Mesenchymal stem cell (in vitro differentiated cells and primary cell): ENCODE results near the gene TEKT5.

Experiments used
- DNase-seq: peaks from one replicate; pipeline ENCODE4 v3.0.0-alpha.2; 2013
- H2AFZ ChIP-seq: one replicate; pipeline ENCODE4 v1.6.1; 2013; ENCODE audit warnings: low read depth, mild to moderate bottlenecking, control low read depth, inconsistent platforms, low read length, moderate library complexity
- H2AK5ac ChIP-seq: 2 replicates; pipeline ENCODE4 v1.6.1; 2013; ENCODE audit warnings: low read length, moderate library complexity, mild to moderate bottlenecking, inconsistent platforms; ENCODE audit not compliant: severe bottlenecking
- H2BK120ac ChIP-seq: one replicate; pipeline ENCODE4 v1.6.1; 2013; ENCODE audit warnings: low read depth, mild to moderate bottlenecking, inconsistent platforms, low read length, moderate library complexity
- H2BK12ac ChIP-seq, 2 experiments: one replicate each; pipeline ENCODE4 v1.6.1; 2013; ENCODE audit warnings: inconsistent platforms in 2 of 2, low read length in 2 of 2, mild to moderate bottlenecking in 2 of 2, moderate library complexity in 2 of 2, control low read depth in 1 of 2
- H2BK15ac ChIP-seq: one replicate; pipeline ENCODE4 v1.6.1; 2013; ENCODE audit warnings: mild to moderate bottlenecking, low read depth, inconsistent platforms; ENCODE audit not compliant: poor library complexity, severe bottlenecking
- H2BK5ac ChIP-seq: 2 replicates; pipeline ENCODE4 v1.6.1; 2013; ENCODE audit warnings: low read depth, mild to moderate bottlenecking, low read length, control low read depth, inconsistent platforms; ENCODE audit not compliant: poor library complexity, severe bottlenecking
- H3K14ac ChIP-seq, 2 experiments: one replicate each; pipeline ENCODE4 v1.6.1; 2013; ENCODE audit warnings: inconsistent platforms in 2 of 2, low read length in 2 of 2, control low read depth in 1 of 2, mild to moderate bottlenecking in 1 of 2, moderate library complexity in 1 of 2
- H3K18ac ChIP-seq, 2 experiments: one replicate each; pipeline ENCODE4 v1.6.1; 2013; ENCODE audit warnings: inconsistent platforms in 2 of 2, low read length in 2 of 2, control low read depth in 1 of 2, low read depth in 1 of 2, mild to moderate bottlenecking in 1 of 2
- H3K23ac ChIP-seq, 2 experiments: one replicate each; pipeline ENCODE4 v1.6.1; 2013; ENCODE audit warnings: inconsistent platforms in 2 of 2, low read length in 2 of 2, mild to moderate bottlenecking in 2 of 2, moderate library complexity in 2 of 2, control low read depth in 1 of 2
- H3K27ac ChIP-seq: 2 replicates; pipeline ENCODE4 v1.5.1; 2013; ENCODE audit warnings: mild to moderate bottlenecking, moderate library complexity, low read length, control low read depth, inconsistent platforms; ENCODE audit not compliant: poor library complexity, severe bottlenecking
- H3K27me3 ChIP-seq, 2 experiments: 2 replicates each; pipeline versions ENCODE4 v1.6.1 to v1.7.0; 2013; ENCODE audit warnings: low read length in 2 of 2, mild to moderate bottlenecking in 2 of 2, moderate library complexity in 2 of 2, control low read depth in 1 of 2, inconsistent platforms in 1 of 2; ENCODE audit not compliant: control insufficient read depth in 1 of 2, insufficient read depth in 1 of 2
- H3K36me3 ChIP-seq, 2 experiments: 2 replicates each; pipeline versions ENCODE4 v1.6.1 to v1.7.0; 2013; ENCODE audit warnings: low read length in 2 of 2, control low read depth in 1 of 2, inconsistent platforms in 1 of 2, low read depth in 1 of 2, mild to moderate bottlenecking in 1 of 2; ENCODE audit not compliant: insufficient read depth in 2 of 2, control insufficient read depth in 1 of 2
- H3K4ac ChIP-seq, 2 experiments: one replicate each; pipeline ENCODE4 v1.6.1; 2013; ENCODE audit warnings: inconsistent platforms in 2 of 2, low read length in 2 of 2, mild to moderate bottlenecking in 2 of 2, moderate library complexity in 2 of 2, control low read depth in 1 of 2, low read depth in 1 of 2
- H3K4me1 ChIP-seq: 2 replicates; pipeline ENCODE4 v1.6.1; 2013; ENCODE audit warnings: low read depth, low read length, control low read depth; ENCODE audit not compliant: control insufficient read depth, insufficient read depth
- H3K4me2 ChIP-seq: 2 replicates; pipeline ENCODE4 v1.6.1; 2013; ENCODE audit warnings: low read length, mild to moderate bottlenecking, inconsistent platforms; ENCODE audit not compliant: poor library complexity, severe bottlenecking
- H3K4me3 ChIP-seq, 2 experiments: 2 replicates each; pipeline versions ENCODE4 v1.5.1 to v1.7.0; 2013; ENCODE audit warnings: low read length in 2 of 2, mild to moderate bottlenecking in 2 of 2, control low read depth in 1 of 2, low read depth in 1 of 2; ENCODE audit not compliant: insufficient read depth in 1 of 2
- H3K79me1 ChIP-seq: replicated peaks from 2 replicates; pipeline ENCODE4 v1.6.1; 2013; ENCODE audit warnings: mild to moderate bottlenecking, control low read depth, low read length, inconsistent platforms; ENCODE audit not compliant: poor library complexity, severe bottlenecking
- H3K9ac ChIP-seq: 2 replicates; pipeline ENCODE4 v1.7.0; 2013; ENCODE audit warnings: mild to moderate bottlenecking, low read length, moderate library complexity
- H3K9me3 ChIP-seq: 2 replicates; pipeline ENCODE4 v1.7.0; 2013; ENCODE audit warnings: mild to moderate bottlenecking, low read length; ENCODE audit not compliant: control insufficient read depth
- H4K8ac ChIP-seq: one replicate; pipeline ENCODE4 v1.6.1; 2013; ENCODE audit warnings: inconsistent platforms, mild to moderate bottlenecking, low read length, moderate library complexity
- H4K91ac ChIP-seq: one replicate; pipeline ENCODE4 v1.6.1; 2013; ENCODE audit warnings: mild to moderate bottlenecking, low read length, inconsistent platforms
- WGBS: methylation state at CpG from one replicate; pipeline ENCODE4 v1.1.7; 2013; ENCODE audit warnings: mixed read lengths; 5-methylcytosine and 5-hydroxymethylcytosine counted together

TEKT5 gene

GRCh38 chr16:10737068-10737625, 42.4 kb upstream of the TEKT5 start:
- Histone ChIP-seq H3K27ac (no peak overlapping the region), H3K4me3 (no peak overlapping the region), H4K91ac (no peak overlapping the region), H3K9ac (peak overlapping the region; percentile 74), H2BK15ac (no peak overlapping the region), H3K4me1 (peaks cover 6% of the 10 kb centered on the region), H2BK120ac (no peak overlapping the region), H2BK5ac (no peak overlapping the region), H3K4ac (no peak overlapping the region), H3K14ac (no peak overlapping the region), H3K36me3 (no peaks in the 10 kb centered on the region), H3K79me1 (no peaks in the 10 kb centered on the region), H2AK5ac (no peak overlapping the region), H2AFZ (no peak overlapping the region), H3K4me2 (no peak overlapping the region), H4K8ac (peak overlapping the region; percentile 30), H2BK12ac (no peak overlapping the region), H3K9me3 (peaks cover 4% of the 10 kb centered on the region), H3K27me3 (no peaks in the 10 kb centered on the region), H3K23ac (no peak overlapping the region), H3K18ac (no peak overlapping the region)
- DNase-seq = peak; percentile 68
- 44% methylated on average over 9 of the region's 12 CpGs for WGBS

- H3K36me3 ChIP-seq = no peaks in the 10 kb centered on the region
- peaks cover 4% of the 10 kb centered on the region for H3K9me3 ChIP-seq
- no peak overlapping the region for H3K9ac ChIP-seq
- H3K4me3 ChIP-seq = no peak overlapping the region
- H3K14ac ChIP-seq = no peak overlapping the region
- no peak overlapping the region for H2AFZ ChIP-seq
- 93% methylated on average over 7 of the region's 7 CpGs for WGBS
- H3K4ac ChIP-seq = no peak overlapping the region
- no peak for DNase-seq
- H3K27ac ChIP-seq = no peak overlapping the region
- H3K23ac ChIP-seq = no peak overlapping the region
- H2BK5ac ChIP-seq = no peak overlapping the region
- H3K4me2 ChIP-seq = no peak overlapping the region
- H2AK5ac ChIP-seq = no peak overlapping the region
- H3K79me1 ChIP-seq = no peaks in the 10 kb centered on the region
- no peak overlapping the region for H4K91ac ChIP-seq
- no peak overlapping the region for H2BK15ac ChIP-seq
- H4K8ac ChIP-seq = no peak overlapping the region
- peaks cover 0 to 11% of the 10 kb centered on the region in 2 experiments for H3K27me3 ChIP-seq
- H2BK12ac ChIP-seq = no peak overlapping the region
- no peak overlapping the region for H2BK120ac ChIP-seq
- no peak overlapping the region for H3K18ac ChIP-seq
- peaks cover 3% of the 10 kb centered on the region for H3K4me1 ChIP-seq
Measured at GRCh38 chr16:10731790-10732189, 37.1 kb upstream of the TEKT5 start.

DNA sequence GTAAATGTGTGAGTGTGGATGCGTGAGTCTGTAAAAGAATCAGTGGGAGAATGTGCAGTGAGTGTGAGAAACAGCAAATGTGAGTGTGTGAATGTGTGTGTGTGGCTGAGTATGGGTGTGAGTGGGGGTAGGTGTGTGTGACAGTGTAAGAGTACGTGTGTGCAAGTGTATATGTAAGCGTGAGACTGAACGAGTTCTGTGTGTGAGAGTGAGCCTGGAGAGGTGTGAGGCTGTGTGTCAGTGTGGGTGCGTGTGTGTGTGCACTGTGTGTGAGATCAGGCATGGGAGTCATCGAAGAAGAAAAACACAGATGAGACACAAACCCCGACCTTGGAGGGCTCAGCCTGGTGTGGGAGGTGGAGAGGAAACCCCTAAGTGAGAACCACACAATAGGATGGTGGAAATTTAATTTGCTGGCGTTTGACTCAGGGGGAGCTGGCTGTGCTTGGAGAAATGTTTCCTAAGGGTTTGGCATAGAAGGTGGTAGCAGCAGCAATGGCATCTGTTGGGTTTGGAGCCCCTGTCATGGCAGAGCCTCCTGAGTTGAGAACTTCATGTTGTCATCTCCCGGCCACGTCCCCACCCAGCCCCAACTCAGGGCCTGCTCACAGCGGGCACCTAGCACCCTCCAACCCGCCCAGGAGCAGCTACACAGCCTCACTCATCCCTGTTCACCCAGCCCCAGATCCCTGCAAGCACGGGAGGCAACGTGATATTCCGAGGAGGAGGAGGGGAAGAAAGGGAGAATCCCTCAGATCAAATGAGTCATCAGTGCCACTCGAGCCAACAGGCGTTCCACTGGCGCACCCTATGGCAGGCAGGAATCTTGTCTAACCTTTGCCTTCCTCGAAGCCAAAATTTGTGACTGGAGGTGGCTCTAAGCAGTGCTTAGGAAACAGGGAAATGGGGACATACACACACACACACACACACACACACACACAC, 34.6 kb upstream of the TEKT5 start:
- no peak overlapping the region for H3K4ac ChIP-seq

More for the DNA sequence above, 34.6 kb upstream of the TEKT5 start:
- Histone ChIP-seq H3K14ac (no peak overlapping the region), H3K27ac (no peak overlapping the region), H3K27me3 (peaks cover 0 to 11% of the 10 kb centered on the region in 2 experiments), H3K4me2 (no peak overlapping the region), H2BK15ac (no peak overlapping the region), H2AK5ac (no peak overlapping the region), H2BK120ac (no peak overlapping the region), H4K8ac (no peak overlapping the region), H2AFZ (no peak overlapping the region), H3K4me3 (no peak overlapping the region), H3K4me1 (peaks cover 3% of the 10 kb centered on the region), H3K9me3 (peaks cover 4% of the 10 kb centered on the region), H4K91ac (no peak overlapping the region), H2BK5ac (no peak overlapping the region), H2BK12ac (no peak overlapping the region), H3K9ac (no peak overlapping the region), H3K36me3 (no peaks in the 10 kb centered on the region), H3K79me1 (no peaks in the 10 kb centered on the region), H3K18ac (no peak overlapping the region), H3K23ac (no peak overlapping the region)
- WGBS = 68% methylated on average over 16 of the region's 19 CpGs
- DNase-seq = no peak
